ENCODE measurements around the gene ITFG1. TPM values are rescaled to one million over a fixed set of nuclear protein-coding genes. Genes with fewer than 3 reads are reported as not detected.

Gene ITFG1
- total RNA-seq, 1 experiment from 2014 or later = 18.0 TPM

- H3K23me2 ChIP-seq (ENCODE audit: insufficient read length, low read depth, low read length, poor library complexity, severe bottlenecking) = no peaks in the 10 kb centered on the region
- no peaks in the 10 kb centered on the region for H3K9me3 ChIP-seq (ENCODE audit: control insufficient read depth, low read depth, low read length)
- H3K18ac ChIP-seq (ENCODE audit: insufficient read length, low read depth, low read length) = no peak overlapping the region
- H3K4ac ChIP-seq (ENCODE audit: low read depth, low read length) = no peak overlapping the region
- no peak overlapping the region for H3K9ac ChIP-seq (ENCODE audit: extremely low read depth, insufficient read length, low read length)
- H2AFZ ChIP-seq (ENCODE audit: low read length) = no peak overlapping the region
- H3K56ac ChIP-seq (ENCODE audit: insufficient read length, low read depth, low read length) = no peak overlapping the region
- no peaks in the 10 kb centered on the region; the same call in 1 of the 2 replicates for H3K27me3 Mint-ChIP-seq (ENCODE audit: low read depth)
- no peak overlapping the region for H3K27ac Mint-ChIP-seq
- no peaks in the 10 kb centered on the region for H3K4me1 Mint-ChIP-seq
- no peak overlapping the region for H4K5ac ChIP-seq (ENCODE audit: insufficient read length, low read depth, low read length)
- no peaks in the 10 kb centered on the region for H4K20me1 ChIP-seq (ENCODE audit: control insufficient read depth, insufficient read depth, insufficient read length)
- no peak overlapping the region for H3K4me2 ChIP-seq (ENCODE audit: insufficient read depth, insufficient read length, low read length)
- no peak overlapping the region for H2BK20ac ChIP-seq (ENCODE audit: low read depth, low read length, poor library complexity, severe bottlenecking)
- H3K4me3 Mint-ChIP-seq = no peak overlapping the region
- no peak overlapping the region for H2BK12ac ChIP-seq (ENCODE audit: insufficient read length, low read depth, low read length)
- H3K79me2 ChIP-seq (ENCODE audit: insufficient read depth, low read length) = no peaks in the 10 kb centered on the region
- no CpG with 5 or more reads among the region's 8 CpGs for WGBS (ENCODE audit: extremely low coverage, insufficient read length, low lambda C conversion rate)
- H3K14ac ChIP-seq (ENCODE audit: insufficient read depth, low read length) = no peak overlapping the region
- H3K36me3 Mint-ChIP-seq (ENCODE audit: insufficient read depth in 1 of 3, low read depth in 3 of 3) = peaks cover 25 to 32% (median 32%) of the 10 kb centered on the region in 3 experiments
- TF ChIP-seq CTCF (conservative IDR thresholded peaks at IDR 0.05) = no peak
- no peaks in the 10 kb centered on the region for H3K27me3 ChIP-seq (ENCODE audit: insufficient read depth, low read length)
- no peaks in the 10 kb centered on the region for H3K79me1 ChIP-seq (ENCODE audit: insufficient read depth, low read depth, low read length, poor library complexity, severe bottlenecking)
- no peak overlapping the region for H2BK5ac ChIP-seq (ENCODE audit: insufficient read length, low read length)
- peaks cover 33 to 36% of the 10 kb centered on the region in 2 experiments for H3K9me3 Mint-ChIP-seq
- no peak overlapping the region for H2AK5ac ChIP-seq (ENCODE audit: insufficient read length, low read length)
- H3T11ph ChIP-seq (ENCODE audit: low read length) = no peak overlapping the region
- H2BK15ac ChIP-seq (ENCODE audit: low read depth, low read length) = no peak overlapping the region
- no peak overlapping the region for H3K23ac ChIP-seq (ENCODE audit: insufficient read length, low read depth, low read length)
- H3K4me1 ChIP-seq (ENCODE audit: insufficient read depth, low read length) = no peaks in the 10 kb centered on the region
- no peak for DNase-seq
- H4K8ac ChIP-seq (replicated peaks; ENCODE audit: insufficient read length, low read depth, low read length) = no peak overlapping the region
- no peak overlapping the region for H2BK120ac ChIP-seq (ENCODE audit: low read depth, low read length, poor library complexity, severe bottlenecking)
- no peak overlapping the region for H4K91ac ChIP-seq (ENCODE audit: insufficient read length, low read depth, low read length)
- H3K27ac ChIP-seq (ENCODE audit: insufficient read length, low read depth, low read length) = no peak overlapping the region
Observed at GRCh38 chr16:47180073-47180472, 280.8 kb downstream of the ITFG1 start.
